Endothelial cell of umbilical vein (primary cell): ENCODE results near the gene CCK. TPM values are rescaled to one million over a fixed set of nuclear protein-coding genes. Genes with fewer than 3 reads are reported as not detected.

ENCODE experiments used
- BruUV-seq: library from RNA; stranded (reverse); fragments of 400-500 nt; replicated peaks from 2 replicates; lab custom pipeline; 2021; lab: Mats Ljungman, UMichigan
- CTCF ChIA-PET: fragments of 300-600, 350-600 bp; sonication (Branson Sonifier 250); formaldehyde crosslinking; loops from one replicate; lab custom pipeline; 2021; ENCODE audit warnings: antibody characterized with exemption, inconsistent platforms; lab: Charles Lee
- POLR2A ChIA-PET: fragments of 300-600, 350-600 bp; sonication (Branson Sonifier 250); formaldehyde crosslinking; loops from one replicate; lab custom pipeline; 2021; ENCODE audit warnings: antibody characterized with exemption, inconsistent platforms; lab: Charles Lee
- DNase-seq: peaks from one replicate; pipeline ENCODE4 v3.0.0-alpha.2; 2011; ENCODE audit warnings: low read depth, low spot score
- FAIRE-seq: peaks from 2 replicates; lab custom pipeline; 2011; peaks lifted over from hg19 to GRCh38; lab: Jason Lieb, UNC
- H2AFZ ChIP-seq: 2 replicates; pipeline ENCODE4 v1.6.0; 2012; ENCODE audit warnings: low read depth, low read length, control low read depth, inconsistent platforms
- H3K27ac ChIP-seq: 2 replicates; pipeline ENCODE4 v1.5.1; 2011; ENCODE audit warnings: low read depth, mild to moderate bottlenecking, control low read depth, low read length, moderate library complexity; ENCODE audit not compliant: insufficient read depth
- H3K27me3 ChIP-seq, 2 experiments: 2 replicates each; pipeline versions ENCODE4 v1.6.0 to v1.6.1; 2011; ENCODE audit warnings: low read length in 2 of 2, mixed read lengths in 1 of 2; ENCODE audit not compliant: control insufficient read depth in 2 of 2, insufficient read depth in 2 of 2
- H3K36me3 ChIP-seq, 2 experiments: 2 replicates in 1 of 2; 3 replicates in 1 of 2; pipeline ENCODE4 v1.5.1; 2011; ENCODE audit warnings: low read length in 2 of 2, mild to moderate bottlenecking in 1 of 2, moderate library complexity in 1 of 2; ENCODE audit not compliant: control insufficient read depth in 2 of 2, insufficient read depth in 2 of 2; ENCODE audit errors: extremely low read depth in 1 of 2
- H3K4me1 ChIP-seq: 3 replicates; pipeline ENCODE4 v1.5.1; 2011; ENCODE audit warnings: mild to moderate bottlenecking, low read length; ENCODE audit not compliant: control insufficient read depth, insufficient read depth; ENCODE audit errors: extremely low read depth
- H3K4me2 ChIP-seq: 2 replicates; pipeline ENCODE4 v1.6.1; 2011; ENCODE audit warnings: low read length, control low read depth, mixed read lengths; ENCODE audit not compliant: insufficient read depth
- H3K4me3 ChIP-seq, 3 experiments: fragments of 200-600 bp in 1 of 3; sonication (generic), shearing (Covaris generic) in 1 of 3; replicated peaks in 1 of 3; 2 replicates each; pipeline ENCODE4 v1.5.1; 2011 to 2016; ENCODE audit warnings: control low read depth in 3 of 3, low read length in 3 of 3, mild to moderate bottlenecking in 2 of 3, inconsistent platforms in 1 of 3, low read depth in 1 of 3, moderate library complexity in 1 of 3; ENCODE audit not compliant: insufficient read depth in 1 of 3
- H3K79me2 ChIP-seq: 2 replicates; pipeline ENCODE4 v1.6.0; 2012; ENCODE audit warnings: low read length, inconsistent platforms; ENCODE audit not compliant: control insufficient read depth, insufficient read depth
- H3K9ac ChIP-seq: replicated peaks from 2 replicates; pipeline ENCODE3; 2011; ENCODE audit warnings: low read length, control low read depth; ENCODE audit not compliant: insufficient read depth; ENCODE audit errors: extremely low read depth
- H3K9me1 ChIP-seq: replicated peaks from 3 replicates; pipeline ENCODE4 v1.6.0; 2011; ENCODE audit warnings: mild to moderate bottlenecking, low read length; ENCODE audit not compliant: control insufficient read depth, insufficient read depth; ENCODE audit errors: extremely low read depth
- H3K9me3 ChIP-seq: replicated peaks from 2 replicates; pipeline ENCODE4 v1.5.1; 2012; ENCODE audit warnings: low read length, inconsistent platforms; ENCODE audit not compliant: control insufficient read depth, insufficient read depth
- H4K20me1 ChIP-seq: replicated peaks from 2 replicates; pipeline ENCODE3; 2011; ENCODE audit warnings: mild to moderate bottlenecking, low read length; ENCODE audit not compliant: control insufficient read depth, insufficient read depth; ENCODE audit errors: extremely low read depth
- MYC ChIP-seq: IDR thresholded peaks from one replicate; pipeline ENCODE4 v1.6.1; 2011; ENCODE audit warnings: mild to moderate bottlenecking, low read depth, low read length
- POLR2A ChIP-seq: IDR thresholded peaks from 2 replicates; pipeline ENCODE4 v1.6.1; 2012; ENCODE audit warnings: low read depth, mild to moderate bottlenecking, control low read depth, low read length
- POLR2AphosphoS5 ChIP-seq: IDR thresholded peaks from 2 replicates; pipeline ENCODE4 v1.6.1; 2012; ENCODE audit warnings: low read depth, mild to moderate bottlenecking, control low read depth, low read length, moderate library complexity; ENCODE audit not compliant: insufficient read depth
- dilution Hi-C: fragments of 300-500 bp; cut with MboI; formaldehyde crosslinking; loops from one replicate; pipeline ENCODE4 v1.15.0; 2019; ENCODE audit warnings: low sequenced_read_pairs; ENCODE audit not compliant: extremely low pct_ligation_motif_present
- intact Hi-C: fragments of 100-400 bp; cut with micrococcal nuclease; formaldehyde crosslinking; loops from one replicate; pipeline ENCODE4 v1.10.0; 2022
- polyA plus RNA-seq, 4 experiments: library from polyadenylated mRNA; depleted of rRNA in 3 of 4; stranded (reverse) in 3 of 4; unstranded in 1 of 4; fragments of >200 nt; gene quantifications; 2 replicates each; pipeline versions ENCODE4 v1.2.1 to v1.2.3, GENCODE V29; 2011 to 2012; ENCODE audit warnings: missing spikeins in 1 of 4
- total RNA-seq: library from RNA; stranded (reverse); gene quantifications from 2 replicates; pipeline ENCODE4 v1.2.3, GENCODE V29; 2021
- TF ChIP-seq, protein P1 (sequence below): IDR thresholded peaks from 2 replicates; pipeline ENCODE4 v1.6.1; 2011; ENCODE audit not compliant: insufficient read depth, insufficient read length

CCK gene
- total and polyA plus RNA-seq, 2 donors (not counting 3 experiments of a cell fraction or from before 2014, with no cell fraction given), result not detected

GRCh38 chr3:42226470-42227425 lies 39.2 kb downstream of the CCK start:
- H4K20me1 ChIP-seq, result no peaks in the 10 kb centered on the region
- intact Hi-C loops (no loop called here), dilution Hi-C loops (no loop called here)
- no peaks in the 10 kb centered on the region for H3K9me1 ChIP-seq
- no peaks in the 10 kb centered on the region for H3K79me2 ChIP-seq
- H2AFZ ChIP-seq, result no peak overlapping the region
- no peak overlapping the region for H3K4me3 ChIP-seq
- no TSS peak for BruUV-seq
- TF ChIP-seq POLR2AphosphoS5 (no peak), MYC (no peak), POLR2A (no peak)
- TF ChIP-seq, protein P1, sequence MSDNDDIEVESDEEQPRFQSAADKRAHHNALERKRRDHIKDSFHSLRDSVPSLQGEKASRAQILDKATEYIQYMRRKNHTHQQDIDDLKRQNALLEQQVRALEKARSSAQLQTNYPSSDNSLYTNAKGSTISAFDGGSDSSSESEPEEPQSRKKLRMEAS, result no peak
- H3K9me3 ChIP-seq, result no peaks in the 10 kb centered on the region
- H3K36me3 ChIP-seq, result peaks cover 3 to 20% of the 10 kb centered on the region in 2 experiments
- no peak overlapping the region for H3K9ac ChIP-seq
- ChIA-PET CTCF (interaction anchor here (0.9 kb wide), 1 partner anchor 215 kb away, joined by 3 read pairs; no protein-coding TSS in a partner anchor), POLR2A (no interaction called here)
- no peak overlapping the region for H3K4me2 ChIP-seq
- no peaks in the 10 kb centered on the region for H3K4me1 ChIP-seq
- FAIRE-seq (peak; percentile 53), DNase-seq (no peak)
- H3K27me3 ChIP-seq, result no peaks in the 10 kb centered on the region
- no peak overlapping the region for H3K27ac ChIP-seq

DNA sequence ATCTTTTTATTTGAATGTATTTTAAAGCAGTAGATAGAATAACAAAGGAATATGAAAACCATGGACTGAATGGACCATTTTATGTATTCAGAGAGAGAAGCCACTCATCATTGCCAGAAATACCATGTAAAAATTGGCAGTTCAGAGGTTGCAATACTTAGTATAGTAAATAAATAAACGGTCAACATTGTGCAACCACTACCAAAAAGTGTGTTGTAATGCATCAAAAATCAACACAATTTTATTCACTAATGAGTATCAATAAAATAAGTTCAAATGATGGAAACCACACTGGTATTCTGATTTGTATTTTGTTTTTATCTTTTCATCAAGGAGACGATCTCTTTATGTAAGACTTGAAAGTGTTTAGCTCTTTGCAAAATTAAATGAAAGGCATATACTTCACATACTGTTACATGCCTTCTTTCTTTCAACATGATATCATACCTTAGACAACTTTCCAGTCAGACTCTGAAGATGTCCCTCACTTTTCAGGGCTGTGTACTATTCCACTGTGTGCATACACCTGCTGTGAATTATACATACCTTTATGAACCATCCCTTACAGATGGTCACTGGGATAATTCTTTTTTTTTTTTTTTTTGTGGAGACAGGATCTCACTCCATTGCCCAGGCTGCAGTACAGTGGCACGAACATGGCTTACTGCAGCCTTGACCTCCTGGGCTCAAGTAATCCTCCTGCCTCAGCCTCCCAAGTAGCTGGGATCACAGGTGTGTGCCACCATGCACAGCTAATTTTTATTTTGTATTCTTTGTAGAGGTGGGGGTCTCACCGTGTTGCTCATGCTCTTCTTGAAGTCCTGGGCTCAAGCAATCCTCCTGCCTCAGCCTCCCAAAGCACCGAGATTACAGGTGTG lies 40.3 kb downstream of the CCK start:
- DNase-seq (no peak), FAIRE-seq (no peak)
- TF ChIP-seq, protein P1, result no peak
- no peak for TF ChIP-seq POLR2A
- POLR2A ChIA-PET, result no interaction called here
- H3K36me3 ChIP-seq, result peaks cover 3 to 22% of the 10 kb centered on the region in 2 experiments
- H3K4me2 ChIP-seq, result no peak overlapping the region
- no TSS peak for BruUV-seq
- CTCF ChIA-PET, result interaction anchor here (0.6 kb wide), 1 partner anchor 34 kb away, joined by 3 read pairs; no protein-coding TSS in a partner anchor
- no peaks in the 10 kb centered on the region for H4K20me1 ChIP-seq
- no peak overlapping the region for H3K27ac ChIP-seq
- H3K79me2 ChIP-seq, result no peaks in the 10 kb centered on the region
- H3K9me1 ChIP-seq, result no peaks in the 10 kb centered on the region
- no peak overlapping the region for H3K9ac ChIP-seq
- H2AFZ ChIP-seq, result no peak overlapping the region
- H3K4me3 ChIP-seq, result no peak overlapping the region
- H3K27me3 ChIP-seq, result no peaks in the 10 kb centered on the region
- no peaks in the 10 kb centered on the region for H3K9me3 ChIP-seq
- dilution Hi-C loops (no loop called here), intact Hi-C loops (no loop called here)
- H3K4me1 ChIP-seq, result no peaks in the 10 kb centered on the region
